ENCODE results near the gene BGN.

BGN gene

DNA sequence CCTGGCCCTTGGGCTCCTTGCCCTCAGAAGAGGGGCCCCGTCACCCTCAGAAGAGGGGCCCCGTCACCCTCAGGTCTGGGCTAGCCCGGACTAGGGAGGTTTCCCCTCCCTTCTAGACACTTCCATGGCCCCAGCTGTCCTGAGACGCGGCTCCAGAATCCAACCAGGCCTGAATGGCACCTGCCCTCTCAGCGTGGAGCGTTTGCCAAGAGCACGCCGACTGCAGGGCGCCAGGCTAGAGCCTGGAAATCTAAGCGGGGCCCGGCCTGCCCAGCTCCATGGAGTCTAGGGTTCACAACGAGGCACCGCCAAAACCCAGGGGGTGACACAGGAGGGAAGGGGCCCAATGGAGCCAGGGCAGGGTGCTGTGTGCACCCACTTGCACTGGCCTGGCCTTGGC lies 14.8 kb downstream of the BGN start:
- DNase-seq, result no peak

DNA sequence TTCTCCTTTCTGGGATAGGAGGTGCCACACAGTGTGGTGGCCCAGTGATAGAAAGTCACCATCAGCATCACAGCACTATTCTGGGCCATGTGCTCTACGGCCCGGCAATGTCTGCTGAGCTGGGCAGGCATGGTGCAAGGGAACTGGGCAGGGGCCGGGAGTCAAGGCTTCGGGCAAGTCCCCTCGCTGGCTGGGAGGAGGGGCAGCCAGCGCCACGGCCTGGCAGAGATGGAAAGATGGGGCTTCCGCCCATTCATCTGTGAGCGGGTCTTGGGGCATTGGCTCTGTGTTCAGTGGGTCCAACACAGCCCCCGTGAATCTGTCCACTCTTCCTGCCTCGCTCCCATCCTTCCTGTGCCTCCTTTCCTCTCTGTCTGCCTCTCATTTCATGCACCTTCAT lies 15.6 kb downstream of the BGN start:
- no peak for DNase-seq

DNA sequence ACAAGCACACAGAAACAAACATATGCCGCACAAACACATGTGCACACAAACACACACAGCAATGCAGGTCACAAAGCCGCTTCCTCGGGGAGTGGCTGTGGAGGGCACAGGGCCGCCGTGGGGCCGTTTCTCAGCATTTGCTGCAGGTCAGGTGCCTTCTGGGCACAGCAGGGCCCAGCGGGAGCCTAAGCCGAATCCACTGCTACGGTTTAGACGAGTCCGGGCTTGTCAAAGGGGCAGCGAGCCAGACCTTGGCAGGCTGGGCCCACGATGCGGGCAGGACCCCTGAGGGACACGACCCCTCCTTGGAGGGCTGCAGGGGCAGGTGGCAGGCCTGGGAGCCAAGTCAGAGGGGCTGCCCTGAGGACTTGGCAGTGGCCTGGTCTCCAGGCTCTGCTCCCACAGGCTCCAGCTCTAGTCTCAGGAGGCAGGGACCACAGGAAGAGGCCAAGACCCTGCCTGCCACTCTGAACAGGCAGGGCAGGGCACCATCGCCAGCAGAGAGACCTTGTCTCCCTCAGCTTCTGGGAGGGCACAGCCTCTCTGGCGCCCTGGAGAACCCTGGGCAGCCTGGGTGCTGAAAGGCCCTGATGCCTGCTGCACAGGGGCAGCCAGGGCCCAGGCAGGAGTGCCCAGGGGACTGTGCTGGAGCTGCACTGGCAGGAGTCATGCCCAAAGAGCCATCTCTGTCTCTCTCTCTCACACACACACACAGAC lies 17.2 kb downstream of the BGN start:
- DNase-seq, result no peak

DNA sequence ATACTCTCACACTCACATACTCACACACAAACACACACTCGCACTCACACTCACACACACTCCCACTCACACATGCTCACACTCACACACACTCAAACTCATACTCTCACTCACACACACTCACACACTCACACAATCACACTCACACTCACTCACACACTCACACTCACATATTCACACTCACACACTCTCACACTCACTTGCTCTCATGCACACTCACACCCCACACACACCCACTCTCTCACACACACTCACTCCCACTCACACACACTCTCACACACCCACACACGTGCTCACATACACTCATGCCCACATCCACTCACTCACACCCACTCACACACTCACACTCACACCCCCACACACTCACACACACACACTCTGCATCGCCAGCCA lies 17.7 kb downstream of the BGN start:
- DNase-seq, result no peak

DNA sequence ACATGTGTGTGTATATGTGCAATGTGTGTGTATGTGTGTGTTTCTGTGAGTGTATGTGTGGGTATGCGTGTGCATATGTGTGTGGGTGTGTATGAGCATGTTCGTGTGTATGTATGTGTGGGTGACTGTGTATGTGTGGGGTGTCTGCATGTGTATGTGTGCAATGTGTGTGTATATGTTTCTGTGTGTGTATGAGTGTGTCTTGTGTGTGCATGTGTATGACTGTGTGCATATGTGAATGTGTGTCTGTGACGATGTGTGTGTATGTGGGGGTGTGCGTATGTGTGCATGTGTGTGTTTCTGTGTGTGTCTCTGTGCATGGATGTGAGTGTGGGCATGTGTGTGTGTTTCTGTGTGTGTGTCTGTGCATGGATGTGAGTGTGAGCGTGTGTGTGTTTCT lies 18.5 kb downstream of the BGN start:
- no peak for DNase-seq

DNA sequence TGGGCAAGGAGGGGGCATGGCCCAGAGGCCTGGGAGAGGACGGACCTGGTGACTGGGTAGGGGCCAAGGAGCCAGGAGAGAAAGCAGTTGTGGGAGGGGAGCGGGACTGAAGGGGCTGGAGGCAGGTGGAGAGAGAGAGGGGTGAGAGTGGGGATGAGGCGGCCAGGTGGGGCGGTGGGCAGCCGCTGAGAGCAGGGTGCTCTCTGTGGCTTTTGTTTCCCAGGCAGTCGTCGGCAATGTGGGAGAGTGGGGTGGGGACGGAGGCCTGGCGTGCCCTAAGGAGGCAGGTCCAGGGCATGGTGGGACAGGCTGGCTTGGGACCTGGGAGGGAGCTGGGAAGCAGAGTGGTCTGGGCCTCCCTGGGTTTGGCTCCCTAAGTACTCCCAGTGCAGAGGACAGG lies 19.5 kb downstream of the BGN start:
- DNase-seq, result no peak

DNA sequence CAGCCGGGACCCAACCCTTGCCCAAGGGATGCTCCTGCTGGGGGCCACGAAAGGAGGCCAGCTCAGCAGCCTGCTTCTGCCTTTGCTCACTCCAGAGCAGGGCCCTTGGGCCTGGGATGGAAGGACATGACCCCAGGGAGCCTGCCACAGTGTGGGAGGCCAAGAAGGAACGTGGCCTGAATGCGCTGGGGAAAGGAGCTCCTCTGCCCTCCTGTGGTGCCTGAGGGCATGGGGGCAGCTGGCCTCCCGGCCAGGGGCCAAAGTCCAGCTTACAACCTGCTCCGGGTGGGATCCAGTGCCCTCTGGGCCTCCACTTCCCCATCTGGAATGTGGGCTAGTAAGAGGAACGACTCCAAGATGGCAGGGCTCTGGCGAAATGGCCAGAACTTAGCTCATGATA lies 20.7 kb downstream of the BGN start:
- DNase-seq, result no peak

DNA sequence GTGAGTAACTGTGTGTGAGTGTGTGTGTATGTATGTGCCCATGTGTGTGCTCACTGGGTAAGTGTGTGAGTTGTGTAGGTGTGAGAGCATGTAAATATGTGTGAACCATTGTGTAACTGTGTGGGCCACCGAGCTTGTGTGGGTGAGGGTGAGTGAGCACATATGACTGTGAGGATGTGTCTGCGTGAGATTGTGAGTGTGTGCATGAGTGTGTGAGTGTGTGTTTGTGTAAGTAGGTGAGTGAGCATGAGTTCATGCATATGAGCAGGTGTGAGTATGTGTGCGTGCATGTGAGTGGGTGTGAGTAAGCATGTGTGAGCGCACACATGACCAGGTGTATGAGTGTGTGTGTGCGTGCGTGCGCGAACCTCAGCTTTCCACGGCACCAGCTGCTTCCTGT lies 21.3 kb downstream of the BGN start:
- DNase-seq, result no peak

DNA sequence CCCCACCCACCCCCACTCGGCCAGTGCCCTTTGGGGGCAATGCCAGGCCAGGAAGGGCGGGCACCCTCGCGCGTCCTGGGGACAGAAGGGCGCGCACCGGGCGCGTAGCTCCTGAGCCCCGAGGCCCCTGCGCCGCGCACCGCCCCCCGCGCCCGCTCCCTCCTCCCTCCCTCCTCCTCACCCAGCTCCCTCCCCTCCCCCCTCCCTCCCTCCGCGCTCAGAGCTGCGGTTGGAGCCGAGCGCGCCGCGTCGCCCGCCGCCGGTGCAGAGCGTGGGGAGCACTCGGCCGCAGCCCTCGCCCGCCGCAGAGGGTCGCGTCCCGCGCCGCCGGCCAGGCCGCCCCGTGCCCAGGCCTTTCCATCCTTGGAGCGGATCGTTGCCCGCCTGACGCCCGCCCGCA lies 22.6 kb downstream of the BGN start, which contains the start of gene ATP2B3:
Gene ATP2B3, plus strand, starts transcription at position 220 of the 400 bp plus-strand sequence. CDS start 18,606 bp downstream, outside the sequence.
- DNase-seq, result no peak

DNA sequence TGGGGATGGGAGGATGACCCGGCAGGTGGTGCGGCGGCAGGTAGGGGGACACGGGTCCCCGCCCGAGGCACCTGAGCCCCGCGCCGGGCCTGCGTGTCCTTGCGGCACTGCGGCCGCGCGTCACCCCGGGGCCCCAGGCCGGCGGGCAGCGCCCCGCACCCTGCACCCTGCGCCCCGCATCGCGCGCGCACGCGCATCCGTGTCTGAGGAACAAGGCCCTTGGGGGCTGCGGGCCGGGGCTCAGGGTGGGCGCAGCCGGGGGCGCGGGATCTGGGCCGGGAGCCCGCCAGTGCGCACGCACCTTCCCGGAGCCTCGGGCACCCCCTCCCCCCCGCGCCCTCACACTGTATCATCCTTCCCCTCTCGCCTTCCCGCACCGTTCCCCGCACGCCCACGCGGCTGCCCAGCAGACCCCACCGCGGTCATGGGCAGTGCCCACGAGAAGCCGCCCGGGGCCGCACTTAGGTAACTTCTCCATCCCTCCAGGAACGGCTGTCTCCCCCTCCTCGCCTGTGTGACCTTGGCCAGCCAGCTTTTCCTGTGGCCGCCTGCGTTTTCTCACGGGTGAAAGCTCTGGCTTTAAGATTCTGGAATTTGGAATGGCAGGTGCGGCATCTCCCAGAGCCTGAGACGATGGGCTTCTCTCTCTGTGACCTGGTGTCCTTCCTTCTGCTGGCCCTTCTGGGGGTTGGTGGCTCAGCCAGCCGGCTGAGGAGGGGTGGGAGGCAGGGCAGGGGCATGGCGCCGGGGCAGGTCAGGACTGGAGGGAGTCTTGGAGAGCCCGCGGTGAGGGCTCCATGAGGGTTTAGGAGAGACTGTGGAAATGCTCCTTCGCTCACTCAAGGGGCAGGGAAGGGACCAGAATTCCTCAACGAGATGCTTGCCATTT lies 23.4 kb downstream of the BGN start:
- DNase-seq, result no peak

DNA sequence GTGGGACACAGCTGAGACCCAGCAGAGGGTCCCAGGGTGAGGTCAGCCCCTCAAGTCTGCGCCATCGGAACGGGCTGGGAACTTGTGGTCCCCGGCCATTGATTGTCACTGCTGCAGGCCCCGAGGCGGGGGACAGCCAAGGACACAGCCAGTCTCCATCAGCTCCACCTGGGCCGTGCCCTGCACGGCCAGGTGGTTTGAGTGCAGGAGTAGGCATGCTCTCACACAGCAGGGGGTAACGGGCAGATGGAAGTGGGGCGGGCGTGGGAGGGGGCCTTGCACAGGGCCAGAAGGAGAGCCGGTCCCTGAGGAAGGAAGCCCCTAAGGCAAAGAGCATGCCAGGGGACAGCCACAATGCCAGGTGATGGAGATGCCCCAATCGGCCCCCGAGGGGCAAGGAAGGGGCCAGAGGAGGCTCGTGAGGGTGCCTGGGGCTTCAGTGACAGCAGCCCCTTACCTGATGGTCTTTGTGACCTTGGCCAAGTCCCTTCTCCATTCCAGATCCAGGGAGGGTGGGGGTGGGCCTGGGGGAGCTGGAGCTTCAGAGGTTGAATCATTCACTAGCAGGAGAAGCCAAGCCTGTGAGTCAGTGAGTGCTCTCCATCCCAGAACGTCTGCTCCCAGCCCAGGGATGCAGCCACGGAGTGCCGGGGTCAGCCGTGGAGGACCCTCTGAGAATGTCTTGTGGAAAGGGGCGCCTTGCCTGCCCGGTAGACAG lies 24.9 kb downstream of the BGN start:
- no peak for DNase-seq

DNA sequence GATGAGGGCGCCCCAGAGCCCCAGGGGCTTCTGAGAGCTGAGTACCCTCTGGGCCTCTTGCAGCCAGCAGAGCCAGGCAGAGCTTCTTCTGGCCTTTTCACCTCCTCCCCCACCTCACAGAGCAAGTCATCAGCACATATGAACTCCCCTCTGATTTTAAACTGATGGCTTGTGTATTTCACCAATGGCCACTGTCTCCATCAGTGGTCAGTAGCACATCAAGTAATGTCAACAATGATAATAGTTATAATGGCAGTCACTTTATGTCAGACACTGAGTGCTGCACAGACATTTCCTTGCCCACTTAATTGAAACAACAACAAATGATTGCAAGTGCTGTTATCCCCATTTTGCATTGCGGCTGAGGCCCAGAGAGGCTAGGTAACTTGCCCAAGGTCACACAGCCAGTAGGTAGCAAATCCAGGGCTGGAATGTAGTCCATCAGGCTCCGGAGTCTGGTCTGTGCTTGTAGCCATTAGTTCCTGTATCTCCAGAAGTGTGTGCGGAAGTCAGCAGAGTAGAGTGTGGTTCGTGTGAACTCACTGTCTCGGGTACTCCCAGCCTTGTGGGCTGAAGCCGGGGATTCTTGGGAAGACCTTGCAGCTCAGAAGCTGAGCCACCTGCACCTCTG lies 25.6 kb downstream of the BGN start:
- DNase-seq, result no peak

DNA sequence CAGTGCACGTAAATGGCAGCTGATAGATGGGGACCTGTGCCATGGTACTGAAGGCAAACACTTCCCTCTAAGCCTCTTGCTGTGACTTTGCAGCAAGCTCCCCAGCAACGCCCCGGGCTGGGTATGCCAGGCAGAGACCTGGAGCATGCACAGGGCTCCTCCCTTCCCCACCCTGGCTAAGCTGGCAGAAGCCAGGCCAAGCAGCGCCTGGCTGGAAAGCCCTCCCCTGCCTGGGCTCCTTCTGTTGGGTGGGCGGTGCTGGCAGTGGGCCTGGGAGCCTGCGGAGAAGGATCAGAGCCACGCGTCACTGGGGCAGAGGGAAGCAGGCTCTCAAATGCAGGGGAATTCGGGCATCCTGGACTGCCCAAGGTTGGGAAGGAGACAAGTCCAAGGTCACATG lies 26.3 kb downstream of the BGN start:
- no peak for DNase-seq

DNA sequence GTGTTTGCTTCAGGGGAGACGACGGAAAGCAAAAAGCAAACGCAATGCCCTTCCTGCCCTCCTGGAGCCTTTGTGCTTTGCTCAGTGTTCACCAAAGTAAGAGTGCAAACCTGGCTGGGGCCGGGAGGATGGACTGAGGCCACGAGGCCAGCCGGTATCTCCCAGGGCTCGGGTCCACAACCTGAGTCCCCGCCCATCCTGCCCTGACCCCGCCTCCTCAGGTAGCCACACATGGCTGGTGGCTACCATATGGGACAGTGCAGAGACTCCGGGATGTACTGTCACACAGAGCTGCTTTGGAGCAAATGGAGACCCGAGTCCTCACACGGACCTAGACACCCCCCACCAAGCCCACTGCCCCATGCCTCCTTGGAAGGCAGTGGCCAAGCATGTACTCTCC lies 27.5 kb downstream of the BGN start:
- DNase-seq, result no peak

DNA sequence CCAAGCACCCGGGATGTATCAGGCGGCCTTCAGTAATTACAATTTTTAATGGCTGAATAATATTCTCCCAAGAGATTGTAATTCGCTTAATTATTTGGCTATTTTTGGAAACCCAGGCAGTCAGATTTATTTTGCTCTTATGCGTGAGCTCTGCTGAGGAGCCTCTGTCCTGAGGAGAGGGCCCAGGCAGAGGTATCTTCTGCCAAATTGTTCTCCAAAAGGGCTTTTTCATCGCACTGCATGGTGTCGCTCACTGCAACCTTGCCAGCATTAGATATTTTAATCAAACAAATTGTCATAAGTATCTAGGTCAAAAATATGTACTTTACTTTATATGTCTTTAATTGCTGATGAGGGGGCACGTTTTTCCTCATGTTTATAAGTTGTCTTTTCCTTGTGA lies 28.5 kb downstream of the BGN start:
- DNase-seq, result no peak

DNA sequence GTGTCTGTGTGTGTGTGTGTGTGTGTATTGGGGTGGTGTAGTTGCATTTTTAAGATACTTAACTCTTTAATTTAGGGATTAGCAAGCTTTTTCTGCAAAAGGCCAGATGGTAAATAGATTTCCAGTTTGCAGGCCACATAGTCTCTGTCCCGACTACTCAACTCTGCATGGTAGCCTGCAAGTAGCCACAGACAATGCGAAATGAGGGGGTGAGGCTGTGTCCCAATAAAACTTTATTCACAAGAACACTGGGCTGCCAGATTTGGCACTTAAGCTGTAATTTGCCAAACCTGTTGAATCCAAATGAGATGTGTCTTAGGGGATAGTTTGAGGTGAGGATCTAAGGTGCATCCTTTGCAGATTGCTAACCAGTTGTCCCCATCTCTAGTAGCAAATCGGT lies 29.5 kb downstream of the BGN start:
- no peak for DNase-seq

DNA sequence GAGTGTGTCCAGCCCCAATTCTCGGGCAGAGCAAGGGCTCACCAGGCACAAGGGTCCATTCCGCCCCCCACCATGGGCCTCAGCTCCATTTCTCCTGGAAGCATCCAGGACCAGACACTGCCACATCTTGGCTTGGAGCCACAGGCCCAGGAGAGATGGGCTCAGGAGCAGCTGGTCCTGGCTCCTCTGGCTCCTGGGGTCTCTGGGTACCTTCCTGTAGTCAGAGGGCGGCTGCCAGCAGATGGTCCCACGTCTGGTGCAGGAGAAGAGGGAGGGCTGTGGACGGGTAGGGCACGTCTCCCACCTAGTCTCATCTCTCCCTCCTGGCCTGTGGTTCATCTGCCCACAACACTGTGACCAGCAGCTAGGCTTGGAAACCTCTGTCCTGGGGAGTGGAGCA lies 30.7 kb downstream of the BGN start:
- DNase-seq, result no peak

DNA sequence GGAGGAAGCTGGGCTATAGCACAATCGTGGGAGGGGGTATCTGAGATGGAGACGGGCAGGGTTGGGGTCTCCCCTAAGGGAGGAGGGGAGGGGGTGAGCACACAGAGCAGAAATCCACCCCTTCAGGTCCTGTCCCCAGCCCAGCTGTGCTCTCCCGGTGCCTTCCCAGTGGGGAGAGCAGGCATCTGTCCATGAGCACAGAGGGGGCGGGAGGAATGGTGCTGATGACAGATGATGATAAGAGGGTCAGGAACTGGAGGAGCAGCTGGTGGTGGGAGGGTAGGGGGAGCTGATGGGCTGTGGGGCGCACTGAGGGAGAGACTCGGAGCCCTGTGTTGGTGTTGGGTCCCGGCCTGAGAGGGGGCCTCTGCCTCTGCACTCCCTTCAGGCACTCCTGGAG lies 31.3 kb downstream of the BGN start:
- DNase-seq, result no peak

DNA sequence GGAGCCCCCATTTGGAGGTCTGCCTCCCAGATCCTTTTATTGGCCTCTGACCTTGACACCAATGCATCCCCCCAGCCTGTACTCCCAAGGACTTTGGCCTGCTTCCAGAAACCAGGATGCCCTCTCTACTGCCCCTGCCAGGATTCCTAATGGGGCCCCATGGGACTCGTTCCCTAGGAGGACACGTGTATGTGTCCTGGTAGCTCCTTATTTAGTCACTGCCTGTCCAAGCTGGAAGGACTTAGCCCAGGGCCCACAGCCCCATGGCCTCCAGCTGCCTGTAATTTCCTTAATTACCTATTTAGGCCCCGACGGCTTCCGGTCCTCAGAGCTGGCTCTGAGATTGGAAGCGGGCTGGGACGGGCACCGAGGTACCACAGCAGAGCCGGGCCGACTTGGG lies 32.0 kb downstream of the BGN start:
- no peak for DNase-seq

DNA sequence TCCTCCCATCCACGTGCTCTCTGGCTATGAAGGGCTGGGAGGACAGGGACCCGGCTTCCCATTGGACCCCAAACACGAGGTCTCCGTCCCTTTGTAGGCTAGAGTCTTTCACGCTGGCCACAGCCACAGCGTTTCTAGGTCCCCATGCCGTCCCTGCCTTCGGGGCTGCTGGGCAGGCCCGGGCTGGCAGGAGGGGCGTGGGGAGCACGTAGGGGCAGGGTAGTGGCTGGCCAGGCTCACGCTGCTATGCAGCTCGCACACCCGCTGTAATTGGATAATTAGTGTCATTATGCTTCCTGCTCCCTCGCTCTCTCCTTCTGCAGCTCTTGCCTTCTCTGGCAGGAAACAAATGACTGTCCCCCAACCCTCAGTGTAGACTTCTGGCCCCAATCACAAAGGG lies 32.4 kb downstream of the BGN start:
- no peak for DNase-seq

DNA sequence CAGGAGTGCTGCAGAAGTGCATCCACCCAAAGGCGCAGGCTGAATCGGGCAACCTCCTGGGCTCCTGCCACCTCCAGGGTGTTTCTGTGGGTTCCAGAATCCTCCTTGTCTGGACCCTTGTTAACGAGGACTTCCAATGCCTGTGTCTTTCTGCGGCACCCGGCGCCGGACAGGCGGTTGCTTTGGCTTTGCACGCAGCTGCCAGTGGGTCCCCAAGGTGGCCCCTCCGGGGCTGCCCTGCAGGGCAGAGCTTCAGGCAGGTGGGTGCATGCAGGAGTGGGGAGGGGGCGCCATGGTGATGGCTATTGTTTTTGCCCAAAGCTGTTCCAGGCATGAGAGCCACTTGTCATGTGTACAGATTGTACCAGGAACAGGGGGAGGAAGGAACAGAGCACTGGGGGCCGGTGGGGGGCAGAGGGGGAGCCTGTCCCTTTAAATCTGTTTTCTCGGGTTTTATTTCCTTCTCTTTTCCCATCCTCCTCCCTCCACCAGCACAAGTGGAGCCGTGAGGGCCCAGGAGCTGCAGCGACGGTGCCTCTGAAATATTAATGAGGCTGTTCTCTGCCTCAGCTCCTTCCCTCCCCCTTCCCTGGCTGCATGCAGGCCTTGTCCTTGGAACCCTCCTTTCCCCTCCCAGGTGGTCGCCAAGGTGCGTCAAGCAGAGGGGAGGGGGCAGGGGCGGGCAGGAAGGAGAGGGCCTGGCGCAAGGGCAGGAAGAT lies 35.8 kb downstream of the BGN start:
- DNase-seq, result peak; percentile 15 to 62

DNA sequence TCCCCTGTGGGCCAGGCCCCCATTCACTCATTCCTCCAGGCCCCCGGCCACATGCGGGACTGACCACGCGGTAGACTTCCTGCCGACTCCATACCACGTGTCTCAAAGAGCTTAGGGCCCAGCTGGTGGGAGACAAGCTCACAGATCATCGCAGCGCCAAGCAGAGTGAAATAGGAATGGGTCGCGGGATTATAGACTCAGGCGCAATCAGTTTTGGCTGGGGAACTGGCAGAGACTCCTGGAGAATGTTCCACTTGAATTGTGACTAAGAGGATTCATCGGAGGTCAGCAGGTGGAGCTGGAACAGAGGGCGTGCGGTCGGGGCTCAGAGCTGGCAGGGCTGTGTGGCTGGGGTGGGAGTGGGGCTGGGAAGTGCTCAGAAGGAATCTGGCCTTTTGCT lies 38.3 kb downstream of the BGN start:
- DNase-seq, result no peak

DNA sequence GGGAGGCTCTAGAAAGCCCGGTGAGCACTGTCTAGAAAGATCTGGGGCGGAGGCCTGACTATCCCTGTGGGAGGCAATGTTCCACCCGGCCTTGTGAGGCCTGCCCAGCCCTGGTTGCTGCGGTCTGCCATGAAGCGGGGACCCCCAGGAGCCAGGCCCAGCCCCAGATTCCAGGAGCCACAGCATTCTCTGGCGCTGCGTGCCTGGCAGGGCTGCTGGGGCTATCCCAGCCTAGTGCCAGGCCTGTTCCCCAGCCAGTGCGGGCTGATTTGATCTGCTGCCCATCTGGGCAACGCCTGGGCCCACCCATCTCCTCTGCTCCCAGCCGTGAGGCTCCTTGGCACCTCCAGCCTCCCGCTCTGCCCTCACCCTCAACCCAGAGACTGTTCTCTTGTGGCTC lies 42.3 kb downstream of the BGN start:
- DNase-seq, result no peak

Data from NCI-H187 (cell line).